HG02884 (cell line): ENCODE data around the gene TRH.
"Not testable (repeated sequence)": the region's sequence is repeated elsewhere in the genome, so short reads cannot be mapped to it uniquely, and the experiment has no call there.

Experiments
- ATAC-seq: cut with Tn5 transposase; IDR thresholded peaks from one replicate; pipeline ENCODE4 v1.9.1; 2021; ENCODE audit warnings: mild to moderate bottlenecking, moderate library complexity; ENCODE audit not compliant: unreplicated experiment

The TRH gene

GRCh38 chr3:130002666-130003598, 28.4 kb downstream of the TRH start:
- ATAC-seq: not testable (repeated sequence)

GRCh38 chr3:130010556-130010955, 36.0 kb downstream of the TRH start:
- no peak for ATAC-seq

GRCh38 chr3:130012108-130012507, 37.6 kb downstream of the TRH start:
- ATAC-seq: not testable (repeated sequence)

GRCh38 chr3:130013246-130013645, 38.7 kb downstream of the TRH start:
- ATAC-seq: not testable (repeated sequence)

- ATAC-seq: no peak
Observed at GRCh38 chr3:130014526-130014925, 40.0 kb downstream of the TRH start.

- ATAC-seq: not testable (repeated sequence)
Observed at GRCh38 chr3:130017661-130018060, 43.1 kb downstream of the TRH start.

GRCh38 chr3:130026146-130026829, 51.8 kb downstream of the TRH start:
- ATAC-seq: not testable (repeated sequence)

- not testable (repeated sequence) for ATAC-seq
Observed at GRCh38 chr3:130027437-130027836, 52.9 kb downstream of the TRH start.
